AG08395 (cell line): ENCODE measurements around the gene PKDCC.

Source experiments
- DNase-seq: peaks from one replicate; pipeline ENCODE4 v3.0.0; 2012; ENCODE audit warnings: mixed read lengths, low spot score

PKDCC gene, protein sequence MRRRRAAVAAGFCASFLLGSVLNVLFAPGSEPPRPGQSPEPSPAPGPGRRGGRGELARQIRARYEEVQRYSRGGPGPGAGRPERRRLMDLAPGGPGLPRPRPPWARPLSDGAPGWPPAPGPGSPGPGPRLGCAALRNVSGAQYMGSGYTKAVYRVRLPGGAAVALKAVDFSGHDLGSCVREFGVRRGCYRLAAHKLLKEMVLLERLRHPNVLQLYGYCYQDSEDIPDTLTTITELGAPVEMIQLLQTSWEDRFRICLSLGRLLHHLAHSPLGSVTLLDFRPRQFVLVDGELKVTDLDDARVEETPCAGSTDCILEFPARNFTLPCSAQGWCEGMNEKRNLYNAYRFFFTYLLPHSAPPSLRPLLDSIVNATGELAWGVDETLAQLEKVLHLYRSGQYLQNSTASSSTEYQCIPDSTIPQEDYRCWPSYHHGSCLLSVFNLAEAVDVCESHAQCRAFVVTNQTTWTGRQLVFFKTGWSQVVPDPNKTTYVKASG

DNA sequence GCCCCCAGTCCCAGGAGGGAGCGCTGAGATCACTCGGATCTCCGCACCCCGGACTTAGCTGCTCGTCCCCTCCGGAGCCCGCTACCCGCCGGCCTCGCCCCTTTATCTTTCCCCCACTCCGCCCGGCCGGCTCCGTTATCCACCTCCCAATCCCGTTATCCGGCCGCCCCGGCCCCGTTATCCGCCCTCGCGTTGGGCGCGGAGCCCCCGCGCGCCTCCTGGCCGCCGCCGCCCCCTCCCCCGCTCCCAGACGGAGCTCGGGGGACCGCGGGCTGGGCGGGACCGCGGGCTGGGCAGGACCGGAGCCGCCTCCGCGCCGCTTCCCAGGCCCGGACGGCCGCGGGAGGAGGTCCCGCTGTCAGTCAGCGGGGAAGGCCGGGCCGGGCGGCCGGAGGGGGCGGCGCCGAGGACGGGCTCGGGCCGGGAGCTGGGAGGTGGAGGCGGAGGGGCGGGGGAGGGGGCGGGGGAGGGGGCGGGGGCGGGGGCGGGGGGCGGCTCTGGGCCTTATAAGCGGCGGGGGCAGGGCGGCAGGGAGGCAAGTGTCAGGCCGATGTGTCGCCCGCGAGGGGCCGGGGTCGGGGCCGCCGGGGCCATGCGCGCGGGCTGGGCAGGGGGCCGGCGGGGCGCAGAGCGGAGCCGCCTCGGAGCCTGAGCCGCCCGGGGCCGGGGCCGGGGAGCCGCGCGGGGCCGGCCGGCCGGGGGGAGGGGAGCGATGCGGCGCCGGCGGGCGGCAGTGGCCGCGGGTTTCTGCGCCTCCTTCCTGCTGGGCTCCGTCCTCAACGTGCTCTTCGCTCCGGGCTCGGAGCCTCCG is at the start of gene PKDCC:
TSS of gene PKDCC (plus strand) at position 534 of the 811 bp plus-strand sequence. CDS start at position 713, 179 bp downstream.
- peak; percentile 95 for DNase-seq

DNA sequence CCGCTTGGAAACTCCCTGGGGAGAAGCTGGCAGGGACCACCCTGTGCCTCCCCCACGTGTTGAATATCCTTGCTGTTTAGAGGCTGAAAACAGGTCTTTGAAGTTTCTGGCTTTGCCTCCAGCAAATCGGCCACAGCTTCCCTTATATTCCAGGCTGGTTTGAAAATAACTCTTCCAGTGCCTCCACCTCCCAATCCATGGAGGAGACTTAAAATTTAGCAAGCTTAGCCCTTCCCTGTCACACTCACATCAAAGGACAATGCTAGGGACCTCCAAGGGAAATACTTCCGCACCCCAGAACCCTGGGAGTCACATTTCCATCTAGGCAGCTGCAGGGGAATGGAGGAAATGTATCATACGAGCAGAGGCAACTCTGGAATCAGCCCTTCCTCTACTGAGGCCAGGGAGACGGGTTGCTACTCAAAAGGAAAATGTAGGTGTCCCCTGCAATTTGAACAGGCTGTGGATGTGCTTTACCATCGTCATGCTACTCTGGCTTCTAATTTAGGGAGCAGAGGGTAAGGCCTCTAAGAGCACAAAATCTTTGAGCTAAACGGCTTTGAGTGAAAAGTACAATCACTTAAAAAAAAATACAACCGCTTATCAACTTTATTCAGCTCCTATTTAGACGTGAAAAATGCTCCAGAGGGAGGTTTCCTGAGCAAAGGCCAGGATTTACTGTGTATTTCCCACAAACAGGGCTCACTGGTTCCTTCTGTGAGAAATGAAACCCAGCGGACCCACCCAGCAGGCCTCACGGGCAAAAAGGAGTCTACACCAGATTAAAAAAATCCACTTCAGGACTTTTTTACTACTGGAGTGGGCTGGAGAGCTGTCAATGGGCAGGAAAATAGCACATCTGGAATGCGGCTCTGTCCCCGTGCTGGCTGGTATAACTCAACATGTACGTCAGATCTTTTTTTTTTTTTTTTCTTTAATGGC is 49.4 kb upstream of the PKDCC start:
- peak; percentile 32 for DNase-seq

DNA sequence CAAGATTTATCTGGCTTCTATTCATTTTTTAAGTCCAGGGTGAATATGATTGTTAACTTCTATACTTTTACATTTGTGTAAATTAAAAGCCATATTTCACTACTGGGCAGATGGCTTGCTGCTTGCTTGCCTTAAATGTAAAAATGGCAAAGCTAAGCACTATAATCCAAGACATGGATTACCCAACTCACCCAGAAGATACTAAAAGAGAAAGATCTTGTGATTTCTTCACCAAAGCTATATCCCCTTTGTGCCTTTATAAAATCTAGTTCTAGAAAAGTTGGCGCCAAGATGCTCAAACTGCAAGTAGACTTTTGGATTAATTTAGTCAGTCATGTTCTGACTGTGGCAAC is 48.7 kb upstream of the PKDCC start:
- no peak for DNase-seq

DNA sequence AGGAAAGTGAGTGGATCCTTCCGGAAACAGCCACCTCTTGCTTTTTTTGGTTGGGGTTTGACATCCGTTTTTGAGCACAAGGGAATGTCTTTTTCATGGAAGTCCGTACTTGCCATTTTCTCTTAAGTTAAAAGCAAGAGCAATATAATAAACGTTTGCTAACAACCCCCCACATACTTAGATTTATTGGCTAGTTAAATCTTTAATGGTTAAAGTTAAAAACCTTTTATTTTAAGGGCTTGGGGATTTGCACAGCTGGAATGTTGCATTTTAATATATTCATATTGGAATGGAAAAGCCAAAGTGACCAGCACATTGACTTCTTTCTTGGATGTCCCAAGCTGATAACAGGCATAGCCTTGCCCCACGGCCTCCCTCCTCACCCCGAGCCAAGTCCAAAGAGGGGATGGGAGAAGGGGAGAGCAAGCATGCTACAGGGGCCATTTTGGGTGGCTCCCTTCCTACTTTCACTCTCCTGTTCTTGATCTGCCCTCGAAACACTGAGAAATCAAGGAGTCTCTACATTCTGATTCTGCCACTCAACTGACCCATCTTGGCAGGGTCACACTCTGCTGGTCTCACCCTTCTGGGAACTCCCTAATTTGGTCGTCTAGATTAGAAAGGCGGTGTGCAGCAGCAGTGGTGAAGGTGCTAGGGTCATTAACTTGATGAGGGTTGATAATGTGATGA is 48.1 kb upstream of the PKDCC start:
- DNase-seq = no peak

DNA sequence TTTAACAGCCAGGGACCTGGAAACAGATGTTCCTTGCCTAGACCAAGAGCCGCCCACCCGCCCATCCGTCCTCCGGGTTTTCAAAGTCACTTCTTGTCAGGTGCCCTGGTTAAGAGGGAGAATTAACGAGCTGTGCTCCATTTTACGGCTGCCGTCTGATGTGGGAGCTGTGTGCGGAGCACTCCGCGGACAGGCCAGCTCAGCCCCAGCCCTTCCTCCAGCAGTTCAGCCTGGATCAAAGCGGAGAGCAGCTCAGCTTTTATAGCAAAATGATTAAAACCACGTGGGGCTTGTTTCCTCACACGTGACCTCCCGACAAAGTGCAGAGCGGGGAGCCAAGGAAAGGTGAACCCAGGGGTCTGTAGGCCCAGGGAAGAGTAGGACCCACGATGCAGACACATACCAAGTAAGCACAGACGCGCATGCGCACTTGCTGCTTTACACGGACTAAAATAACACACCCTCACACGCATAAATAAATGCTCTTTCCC is 46.1 kb upstream of the PKDCC start:
- DNase-seq = peak; percentile 59

DNA sequence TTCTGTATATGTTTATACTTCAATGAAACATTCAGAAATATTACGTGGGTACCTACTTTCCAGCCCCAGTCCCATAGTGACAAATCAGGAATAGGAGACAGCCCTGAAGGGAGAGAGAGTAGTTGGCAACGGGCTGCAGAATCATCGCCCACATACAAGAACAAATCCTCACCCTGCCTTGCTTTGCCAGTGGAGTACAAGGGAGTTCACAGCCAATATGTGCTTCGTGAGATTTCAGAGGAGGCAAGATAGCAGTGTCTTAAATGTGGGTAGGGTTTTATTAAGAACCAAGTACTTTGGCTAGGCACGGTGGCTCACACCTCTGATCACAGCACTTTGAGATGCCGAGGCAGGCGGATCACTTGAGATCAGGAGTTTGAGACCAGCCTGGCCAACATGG is 40.3 kb upstream of the PKDCC start:
- no peak for DNase-seq

DNA sequence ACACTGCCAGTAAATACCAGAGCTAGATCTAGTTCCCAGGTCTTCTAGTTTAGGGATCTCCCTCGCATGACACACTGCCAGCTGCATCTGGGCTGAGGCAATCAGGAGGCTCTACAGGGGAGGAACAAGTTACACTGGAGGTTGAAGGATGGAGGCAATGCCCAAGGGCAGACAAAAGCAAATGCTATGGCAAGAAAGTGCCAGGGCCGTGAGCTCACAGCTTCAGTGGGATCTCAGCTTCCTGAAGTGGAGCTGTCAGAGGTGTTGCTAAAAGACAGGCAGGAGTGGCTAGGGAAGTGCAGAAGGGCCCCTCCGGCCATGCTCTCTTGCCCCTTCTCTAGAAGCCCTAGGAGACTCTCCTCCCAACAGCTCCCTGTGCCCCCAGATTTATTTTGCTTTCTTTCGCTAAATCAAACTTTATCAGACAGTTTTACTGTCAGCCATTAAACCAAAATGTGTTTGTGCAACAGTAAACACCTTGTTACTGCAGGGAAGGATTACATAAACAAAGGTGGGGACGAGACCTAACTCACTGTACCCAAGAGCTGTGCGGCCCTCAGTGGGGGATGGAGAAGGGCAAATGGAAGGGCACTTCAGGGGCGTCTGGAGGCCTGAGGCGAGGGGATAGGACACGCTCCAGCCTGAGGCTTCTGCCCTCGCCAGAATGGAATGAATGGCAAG is 39.4 kb upstream of the PKDCC start:
- no peak for DNase-seq

DNA sequence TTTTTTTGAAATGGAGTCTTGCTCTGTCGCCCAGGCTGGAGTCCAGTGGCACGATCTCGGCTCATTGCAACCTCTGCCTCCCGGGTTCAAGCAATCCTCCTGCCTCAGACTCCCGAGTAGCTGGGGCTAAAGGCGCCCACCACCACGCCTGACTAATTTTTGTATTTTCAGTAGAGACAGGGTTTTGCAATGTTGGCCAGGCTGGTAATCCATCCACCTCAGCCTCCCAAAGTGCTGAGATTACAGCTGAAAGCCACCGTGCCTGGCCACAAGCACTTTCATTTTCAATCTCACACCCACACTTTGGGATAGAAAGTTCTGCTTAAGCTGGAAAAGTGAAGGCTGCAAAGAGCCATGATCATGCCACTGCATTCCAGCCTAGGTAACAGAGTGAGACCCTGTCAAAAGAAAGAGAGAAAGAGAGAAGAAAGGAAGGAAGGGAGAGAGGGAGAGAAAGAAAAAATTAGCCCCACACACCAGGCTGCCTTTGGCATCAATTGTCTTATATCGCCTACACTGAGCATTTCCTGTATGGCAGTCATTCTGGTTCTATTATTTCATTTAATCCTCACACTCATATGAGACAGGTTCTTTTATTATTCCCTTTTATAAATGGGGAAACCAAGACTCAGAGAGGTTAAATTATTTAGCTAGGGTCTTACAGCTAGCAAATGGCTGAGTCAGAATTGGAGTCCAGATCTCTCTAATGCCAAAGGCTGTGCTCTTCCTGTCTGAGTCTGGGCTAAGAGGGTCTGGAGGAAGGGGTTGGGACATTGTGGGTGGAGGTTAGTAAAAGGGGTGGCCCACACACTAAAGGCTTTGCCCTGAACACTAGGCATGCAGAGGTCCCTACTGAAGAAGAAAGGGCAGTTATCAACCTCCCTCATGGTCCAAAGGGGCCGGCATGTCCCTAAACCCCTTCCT is 37.9 kb upstream of the PKDCC start:
- no peak for DNase-seq

DNA sequence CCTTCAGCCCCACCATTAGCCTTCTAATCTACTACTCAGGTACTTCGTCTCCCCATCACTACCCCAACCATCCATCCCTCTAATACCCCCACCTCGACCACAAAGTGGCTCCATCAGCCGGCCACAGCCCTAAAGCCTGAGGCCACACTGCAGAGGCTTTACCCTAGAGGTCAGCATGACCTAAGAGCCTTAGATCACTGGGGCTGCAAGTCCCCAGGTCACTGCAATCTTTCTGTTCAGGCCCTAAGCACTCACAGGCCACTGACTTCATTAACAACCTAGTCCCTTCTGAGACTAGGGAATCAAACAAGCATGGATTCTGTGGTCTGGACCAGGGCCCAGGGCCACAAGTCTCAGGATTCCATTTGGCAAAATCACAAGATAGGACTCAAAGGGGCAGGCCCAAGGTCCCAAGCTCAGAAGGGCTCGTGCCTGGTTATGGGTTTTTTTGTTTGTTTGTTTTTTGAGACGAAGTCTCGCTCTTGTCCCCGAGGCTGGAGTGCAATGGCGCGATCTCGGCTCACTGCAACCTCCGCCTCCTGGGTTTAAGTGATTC is 37.0 kb upstream of the PKDCC start:
- DNase-seq = peak; percentile 85

DNA sequence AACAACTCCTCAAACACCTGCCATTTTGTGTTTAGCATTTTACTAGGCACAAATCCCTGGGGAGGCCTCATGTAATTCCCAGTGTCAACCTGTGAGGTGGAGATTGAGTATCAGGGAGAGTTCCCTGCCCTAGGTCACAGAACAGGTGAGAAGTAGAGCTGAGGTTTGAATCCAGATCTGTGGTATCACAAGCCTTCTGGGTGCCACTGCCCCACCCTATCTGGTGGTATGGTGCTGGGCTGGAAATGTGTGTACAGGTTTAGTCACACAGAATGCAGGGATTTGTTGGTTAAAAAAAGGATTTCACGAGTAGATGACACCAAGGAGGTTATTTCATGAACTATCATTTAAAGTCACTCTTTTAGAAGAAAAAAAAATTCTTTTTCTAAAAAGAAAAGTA is 35.7 kb upstream of the PKDCC start:
- DNase-seq = no peak

DNA sequence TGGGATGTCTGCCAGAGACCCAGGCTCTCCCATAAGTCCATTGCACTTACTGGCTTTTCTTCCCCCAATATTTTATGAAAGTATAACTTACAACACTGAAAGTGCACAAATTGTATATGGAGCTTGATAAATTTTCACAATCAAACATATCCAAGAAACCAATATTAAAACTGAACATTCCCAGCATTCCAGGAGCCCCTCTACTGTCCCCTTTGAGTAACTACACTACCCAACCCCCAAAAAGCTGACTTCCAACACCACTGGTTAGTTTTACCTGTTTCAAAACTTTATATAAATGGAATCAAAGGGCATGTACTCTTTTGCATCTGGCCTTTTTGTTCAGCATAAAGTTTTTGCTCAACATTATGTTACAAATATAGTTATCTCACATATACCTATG is 35.2 kb upstream of the PKDCC start:
- DNase-seq = no peak

DNA sequence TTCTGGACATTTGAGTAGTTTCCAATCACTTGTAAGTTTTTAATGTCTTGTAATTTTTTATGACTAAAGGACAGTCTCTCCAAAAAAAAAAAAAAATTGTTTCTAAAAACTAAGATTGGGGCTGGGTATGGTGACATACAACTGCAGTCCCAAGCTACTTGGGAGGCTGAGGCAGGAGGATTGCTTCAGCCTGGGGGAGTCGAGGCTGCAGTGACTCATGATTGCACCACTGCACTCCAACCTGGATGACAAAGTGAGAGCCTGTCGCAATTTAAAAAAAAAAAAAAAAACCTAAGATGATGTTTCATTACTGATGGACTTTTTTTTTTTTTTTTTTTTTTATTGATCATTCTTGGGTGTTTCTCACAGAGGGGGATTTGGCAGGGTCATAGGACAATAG is 34.4 kb upstream of the PKDCC start:
- DNase-seq = no peak

DNA sequence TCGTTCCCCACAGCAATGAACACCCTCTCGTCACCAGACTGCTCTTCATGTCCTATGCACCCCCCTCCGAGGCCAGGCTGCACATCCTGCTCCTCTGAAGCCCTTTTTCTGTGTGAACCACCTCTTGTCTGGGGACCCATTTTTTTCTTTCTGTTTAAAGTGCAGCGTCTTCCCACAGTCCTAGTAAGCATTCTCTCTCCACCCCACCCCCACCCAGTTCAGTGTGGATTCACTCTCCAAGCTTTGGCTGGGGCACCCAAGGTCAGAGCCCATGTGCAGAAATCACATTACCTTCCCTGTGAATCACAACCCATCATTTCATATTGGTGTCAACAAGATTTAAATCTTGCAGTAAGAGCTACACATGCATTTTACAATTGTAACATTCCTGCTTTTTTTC is 26.4 kb upstream of the PKDCC start:
- DNase-seq = peak; percentile 29

DNA sequence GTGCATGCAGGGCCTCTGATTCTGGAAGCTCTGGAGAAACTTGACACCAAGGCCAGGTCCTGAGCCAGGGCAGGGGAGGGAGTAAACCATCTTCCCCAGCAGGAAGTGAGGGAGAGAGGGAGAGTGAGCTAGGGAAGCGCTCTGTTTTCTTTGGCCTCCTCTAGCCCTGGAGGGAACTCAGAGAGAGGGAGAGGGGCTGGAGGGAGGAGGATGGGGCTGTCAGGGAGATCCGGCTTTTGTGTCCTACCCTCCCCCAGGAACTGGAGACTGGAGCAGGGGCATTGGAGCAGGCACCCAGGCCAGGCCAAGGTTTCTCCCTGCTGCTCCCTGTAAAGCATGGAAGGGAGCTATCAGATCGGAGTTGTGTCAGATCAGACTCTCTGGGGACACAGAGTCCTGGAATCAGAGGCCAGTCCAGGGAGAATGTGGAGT is 22.7 kb upstream of the PKDCC start:
- peak; percentile 35 for DNase-seq

DNA sequence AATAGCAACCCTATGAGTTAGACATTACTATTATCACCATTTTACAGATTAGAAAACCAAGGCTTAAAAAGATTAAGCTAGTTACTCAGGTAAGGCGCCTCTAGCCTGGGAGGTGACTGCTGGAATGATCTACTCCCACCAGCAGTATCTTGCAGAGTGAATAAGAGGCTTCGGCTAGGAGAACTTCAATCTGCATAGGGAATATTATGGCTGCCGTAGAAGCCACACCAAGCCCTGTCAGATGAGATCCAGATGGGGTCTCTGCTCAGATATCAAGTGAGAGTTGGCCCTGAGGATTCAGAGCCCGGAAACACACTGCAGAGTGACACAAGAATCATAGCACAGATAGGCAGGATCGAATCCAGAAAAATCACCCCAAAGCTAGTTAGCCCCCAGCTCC is 21.5 kb upstream of the PKDCC start:
- no peak for DNase-seq

DNA sequence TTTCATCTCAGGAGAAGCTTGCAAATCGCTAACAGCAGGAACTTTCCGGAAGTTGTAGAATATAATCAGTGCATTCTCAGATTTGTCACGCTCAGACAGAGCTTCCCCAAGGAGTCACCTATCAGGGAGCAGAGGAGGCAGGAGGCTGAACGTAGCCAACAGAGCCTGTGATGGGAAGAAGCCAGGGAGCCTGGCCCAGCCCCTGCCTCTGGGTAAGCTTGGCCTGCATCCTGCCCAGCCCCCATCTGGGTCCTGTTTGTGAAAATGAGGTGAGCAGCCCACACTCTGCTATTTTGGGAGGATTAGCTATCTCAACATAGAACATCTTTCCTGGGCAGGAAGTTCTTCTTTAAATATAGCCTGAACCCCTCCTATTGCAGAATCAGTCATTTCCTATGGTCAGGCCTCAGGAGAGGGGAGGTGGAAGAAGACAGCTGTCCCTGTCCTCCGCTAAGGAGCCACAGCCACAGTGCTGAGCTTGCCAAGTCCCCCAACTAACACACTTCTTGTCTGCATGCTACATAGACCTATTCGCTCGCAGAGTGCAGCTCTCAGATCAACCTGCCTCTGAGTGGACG is 19.2 kb upstream of the PKDCC start:
- no peak for DNase-seq

DNA sequence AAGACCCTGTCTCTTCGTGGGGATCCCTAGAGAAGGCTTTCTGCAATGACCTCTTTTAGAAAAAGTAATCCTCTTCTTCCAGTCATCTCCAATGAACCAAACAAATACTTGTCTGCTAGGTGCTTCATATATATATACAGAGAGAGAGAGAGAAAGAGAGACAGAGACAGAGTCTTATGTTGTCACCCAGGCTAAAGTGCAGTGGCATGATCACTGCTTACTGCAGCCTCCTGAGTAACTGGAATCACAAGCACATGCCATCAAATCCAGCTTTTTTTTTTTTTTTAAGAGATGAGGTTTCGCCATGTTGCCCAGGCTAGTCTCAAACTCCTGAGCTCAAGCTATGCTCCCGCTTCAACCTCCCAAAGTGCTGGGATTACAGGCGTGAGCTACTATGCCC is 18.6 kb upstream of the PKDCC start:
- DNase-seq = no peak

DNA sequence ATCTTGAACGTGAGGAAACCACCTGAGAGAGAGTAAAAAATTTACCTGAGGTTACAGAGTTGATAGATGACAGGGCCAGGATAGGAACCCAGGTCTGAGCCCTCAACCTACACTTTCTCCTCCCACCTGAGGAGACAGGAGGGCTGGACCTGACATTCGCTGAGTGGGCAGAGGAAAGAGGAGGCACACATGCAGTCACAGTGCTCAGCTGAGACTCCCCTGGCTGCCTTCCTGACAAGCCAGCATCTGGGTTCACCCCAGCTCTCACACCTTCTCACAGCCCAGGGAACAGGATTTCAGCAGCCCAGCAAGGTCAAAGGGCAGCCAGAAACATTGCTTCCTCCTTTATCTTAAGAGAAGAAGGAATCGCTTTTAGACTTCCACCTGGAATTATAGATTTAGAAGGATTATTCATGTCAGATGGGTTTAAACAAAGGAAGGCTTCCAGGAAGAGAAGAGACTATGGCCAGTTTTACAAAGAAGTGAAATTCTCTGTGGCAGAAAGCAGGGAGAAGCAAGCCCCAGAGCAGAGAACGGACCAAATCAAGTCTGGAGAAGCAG is 18.1 kb upstream of the PKDCC start:
- no peak for DNase-seq
